H1 (cell line): ENCODE results near the gene NECTIN1. TPM values are rescaled to one million over a fixed set of nuclear protein-coding genes. Genes with fewer than 3 reads are reported as not detected.

Experiments used
- CTCF ChIA-PET: fragments of 300-600 bp; sonication (Branson Sonifier 250); formaldehyde crosslinking; loops from one replicate; lab custom pipeline; 2021; ENCODE audit not compliant: partially characterized antibody; lab: Charles Lee
- POLR2A ChIA-PET: fragments of 300-600 bp; sonication (Branson Sonifier 250); formaldehyde crosslinking; loops from one replicate; lab custom pipeline; 2021; ENCODE audit warnings: inconsistent platforms; ENCODE audit not compliant: partially characterized antibody; lab: Charles Lee
- DNase-seq, 2 experiments: peaks; one replicate each; pipeline versions ENCODE4 v3.0.0 to v3.0.0-alpha.2; 2010 to 2022; ENCODE audit warnings: low spot score in 2 of 2, low read depth in 1 of 2, mixed read lengths in 1 of 2
- FAIRE-seq: peaks from 2 replicates; lab custom pipeline; 2011; peaks lifted over from hg19 to GRCh38; lab: Jason Lieb, UNC
- H2AFZ ChIP-seq: 2 replicates; pipeline ENCODE4 v1.8.1; 2012; ENCODE audit warnings: low read length, inconsistent platforms
- H2AK5ac ChIP-seq: 2 replicates; pipeline ENCODE4 v1.6.1; 2013; ENCODE audit warnings: low read depth, low read length
- H2BK120ac ChIP-seq: replicated peaks from 2 replicates; pipeline ENCODE3; 2013; ENCODE audit warnings: low read depth, low read length, inconsistent platforms
- H2BK12ac ChIP-seq: 2 replicates; pipeline ENCODE4 v1.6.1; 2013; ENCODE audit warnings: low read depth, low read length
- H2BK15ac ChIP-seq: 2 replicates; pipeline ENCODE4 v1.6.1; 2013; ENCODE audit warnings: low read length
- H2BK20ac ChIP-seq: 2 replicates; pipeline ENCODE4 v1.6.1; 2013; ENCODE audit warnings: low read length
- H2BK5ac ChIP-seq: 2 replicates; pipeline ENCODE4 v1.6.1; 2013; ENCODE audit warnings: low read depth, low read length
- H3K14ac ChIP-seq: 2 replicates; pipeline ENCODE4 v1.6.1; 2013; ENCODE audit warnings: inconsistent platforms; ENCODE audit not compliant: insufficient read length
- H3K18ac ChIP-seq: 2 replicates; pipeline ENCODE4 v1.6.1; 2013; ENCODE audit warnings: low read length; ENCODE audit errors: extremely low read depth
- H3K23ac ChIP-seq: 2 replicates; pipeline ENCODE4 v1.6.1; 2013; ENCODE audit warnings: inconsistent platforms; ENCODE audit not compliant: insufficient read length
- H3K23me2 ChIP-seq: 2 replicates; pipeline ENCODE4 v1.6.1; 2013; ENCODE audit warnings: low read depth, low read length
- H3K27ac ChIP-seq: 2 replicates; pipeline ENCODE4 v1.6.1; 2011; ENCODE audit warnings: low read depth, low read length, inconsistent platforms
- H3K27me3 ChIP-seq, 4 experiments: replicated peaks in 1 of 4; 1 replicate in 1 of 4; 2 replicates in 3 of 4; pipeline versions ENCODE4 v1.6.1 to v1.8.1; 2011 to 2013; ENCODE audit warnings: low read length in 3 of 4, mild to moderate bottlenecking in 3 of 4, inconsistent platforms in 2 of 4, mixed read lengths in 2 of 4, moderate library complexity in 1 of 4; ENCODE audit not compliant: control insufficient read depth in 3 of 4, insufficient read depth in 3 of 4; ENCODE audit errors: extremely low read depth in 1 of 4
- H3K36me3 ChIP-seq, 4 experiments: 2 replicates each; pipeline versions ENCODE4 v1.6.1 to v1.8.1; 2011 to 2013; ENCODE audit warnings: mild to moderate bottlenecking in 4 of 4, low read length in 3 of 4, moderate library complexity in 2 of 4, control low read depth in 1 of 4, inconsistent platforms in 1 of 4; ENCODE audit not compliant: insufficient read depth in 4 of 4, control insufficient read depth in 2 of 4
- H3K4ac ChIP-seq: replicated peaks from 2 replicates; pipeline ENCODE3; 2013; ENCODE audit warnings: low read length, low read depth, mixed read lengths, inconsistent platforms; ENCODE audit not compliant: insufficient read length
- H3K4me1 ChIP-seq, 4 experiments: replicated peaks in 1 of 4; 1 replicate in 1 of 4; 2 replicates in 3 of 4; pipeline versions ENCODE4 v1.6.1 to v1.8.1; 2011 to 2013; ENCODE audit warnings: low read length in 3 of 4, inconsistent platforms in 2 of 4, mixed read lengths in 1 of 4; ENCODE audit not compliant: insufficient read depth in 4 of 4, control insufficient read depth in 3 of 4
- H3K4me2 ChIP-seq, 2 experiments: 2 replicates each; pipeline versions ENCODE4 v1.6.1 to v1.8.1; 2011 to 2013; ENCODE audit warnings: low read depth in 2 of 2, low read length in 2 of 2, control low read depth in 1 of 2, inconsistent platforms in 1 of 2, mild to moderate bottlenecking in 1 of 2; ENCODE audit not compliant: insufficient read depth in 1 of 2
- H3K4me3 ChIP-seq, 4 experiments: fragments of 200-600, 300-600 bp in 1 of 4; sonication (generic), shearing (Covaris generic), sonication (Bioruptor Twin) in 1 of 4; 2 replicates each; pipeline versions ENCODE4 v1.5.1 to v1.8.1; 2011 to 2016; ENCODE audit warnings: low read length in 4 of 4, low read depth in 3 of 4, control low read depth in 2 of 4, inconsistent platforms in 2 of 4, mild to moderate bottlenecking in 2 of 4, mixed read lengths in 1 of 4, moderate library complexity in 1 of 4; ENCODE audit not compliant: insufficient read depth in 2 of 4; ENCODE audit errors: extremely low read depth in 1 of 4
- H3K56ac ChIP-seq: replicated peaks from 2 replicates; pipeline ENCODE3; 2013; ENCODE audit warnings: low read depth, mild to moderate bottlenecking, mixed read lengths, low read length, inconsistent platforms; ENCODE audit not compliant: insufficient read length
- H3K79me1 ChIP-seq: 2 replicates; pipeline ENCODE4 v1.6.1; 2013; ENCODE audit warnings: low read depth, low read length, control low read depth
- H3K79me2 ChIP-seq, 2 experiments: 2 replicates each; pipeline versions ENCODE4 v1.6.1 to v1.8.1; 2012 to 2013; ENCODE audit warnings: low read length in 2 of 2, mild to moderate bottlenecking in 2 of 2, inconsistent platforms in 1 of 2; ENCODE audit not compliant: insufficient read depth in 2 of 2, control insufficient read depth in 1 of 2
- H3K9ac ChIP-seq, 4 experiments: replicated peaks in 1 of 4; 1 replicate in 1 of 4; 2 replicates in 3 of 4; pipeline versions ENCODE4 v1.6.1 to v1.8.1; 2011 to 2013; ENCODE audit warnings: low read depth in 3 of 4, low read length in 3 of 4, control low read depth in 2 of 4, mild to moderate bottlenecking in 2 of 4, moderate library complexity in 2 of 4, inconsistent platforms in 1 of 4; ENCODE audit errors: extremely low read depth in 1 of 4
- H3K9me3 ChIP-seq, 2 experiments: 2 replicates each; pipeline versions ENCODE4 v1.6.1 to v1.8.1; 2012 to 2013; ENCODE audit warnings: mild to moderate bottlenecking in 2 of 2, moderate library complexity in 2 of 2, control low read depth in 1 of 2, inconsistent platforms in 1 of 2, low read depth in 1 of 2, low read length in 1 of 2, mixed read lengths in 1 of 2; ENCODE audit not compliant: insufficient read depth in 2 of 2
- H4K20me1 ChIP-seq, 2 experiments: replicated peaks in 1 of 2; 2 replicates each; pipeline versions ENCODE3 to v1.8.1; 2011 to 2013; ENCODE audit warnings: inconsistent platforms in 2 of 2, low read length in 2 of 2, mild to moderate bottlenecking in 1 of 2; ENCODE audit not compliant: insufficient read depth in 2 of 2, control insufficient read depth in 1 of 2
- H4K5ac ChIP-seq: 2 replicates; pipeline ENCODE4 v1.6.1; 2013; ENCODE audit warnings: low read length, low read depth, mixed read lengths, inconsistent platforms; ENCODE audit not compliant: insufficient read length
- H4K8ac ChIP-seq: 2 replicates; pipeline ENCODE4 v1.8.0; 2013; ENCODE audit warnings: mild to moderate bottlenecking, moderate library complexity, low read length, inconsistent platforms; ENCODE audit not compliant: insufficient read depth; ENCODE audit errors: extremely low read depth
- H4K91ac ChIP-seq: replicated peaks from 2 replicates; pipeline ENCODE3; 2013; ENCODE audit warnings: low read length, mixed read lengths, inconsistent platforms; ENCODE audit not compliant: insufficient read length
- WGBS, 2 experiments: shearing (Covaris generic) in 1 of 2; methylation state at CpG; one replicate each; pipeline versions ENCODE4 v1.1.6 to v1.1.7; 2013 to 2015; ENCODE audit warnings: low lambda C conversion rate in 2 of 2, mixed read lengths in 2 of 2, inconsistent platforms in 1 of 2, low coverage in 1 of 2, missing lambda C conversion rate in 1 of 2; ENCODE audit not compliant: insufficient replicate concordance in 2 of 2, insufficient coverage in 1 of 2, insufficient read length in 1 of 2; ENCODE audit errors: extremely low coverage in 1 of 2, missing lambda C conversion rate in 1 of 2; 5-methylcytosine and 5-hydroxymethylcytosine counted together
- polyA plus RNA-seq, 7 experiments: library from polyadenylated mRNA; depleted of rRNA in 3 of 7; stranded (reverse) in 5 of 7; unstranded in 2 of 7; fragments of >200 nt in 5 of 7; fragments of 200-250 nt in 2 of 7; gene quantifications; 1 replicate in 5 of 7; 2 replicates in 1 of 7; 4 replicates in 1 of 7; pipeline versions ENCODE4 v1.2.1 to v1.2.3, GENCODE V29; 2011 to 2013; ENCODE audit warnings: missing spikeins in 2 of 7, mixed read lengths in 2 of 7
- total RNA-seq: library from RNA; stranded (reverse); fragmentation: NEBNext Ultra II Directional; extraction: Animal tissue kit (Norgen Biotek cat#: 25700); gene quantifications from 2 replicates; pipeline ENCODE4 v1.2.1, GENCODE V29; 2021

Gene NECTIN1
- total and polyA plus RNA-seq, 2 of the 8 experiments (the other 6 are each of a cell fraction or from before 2014, with no cell fraction given) = 43.2 to 97.7 TPM

DNA sequence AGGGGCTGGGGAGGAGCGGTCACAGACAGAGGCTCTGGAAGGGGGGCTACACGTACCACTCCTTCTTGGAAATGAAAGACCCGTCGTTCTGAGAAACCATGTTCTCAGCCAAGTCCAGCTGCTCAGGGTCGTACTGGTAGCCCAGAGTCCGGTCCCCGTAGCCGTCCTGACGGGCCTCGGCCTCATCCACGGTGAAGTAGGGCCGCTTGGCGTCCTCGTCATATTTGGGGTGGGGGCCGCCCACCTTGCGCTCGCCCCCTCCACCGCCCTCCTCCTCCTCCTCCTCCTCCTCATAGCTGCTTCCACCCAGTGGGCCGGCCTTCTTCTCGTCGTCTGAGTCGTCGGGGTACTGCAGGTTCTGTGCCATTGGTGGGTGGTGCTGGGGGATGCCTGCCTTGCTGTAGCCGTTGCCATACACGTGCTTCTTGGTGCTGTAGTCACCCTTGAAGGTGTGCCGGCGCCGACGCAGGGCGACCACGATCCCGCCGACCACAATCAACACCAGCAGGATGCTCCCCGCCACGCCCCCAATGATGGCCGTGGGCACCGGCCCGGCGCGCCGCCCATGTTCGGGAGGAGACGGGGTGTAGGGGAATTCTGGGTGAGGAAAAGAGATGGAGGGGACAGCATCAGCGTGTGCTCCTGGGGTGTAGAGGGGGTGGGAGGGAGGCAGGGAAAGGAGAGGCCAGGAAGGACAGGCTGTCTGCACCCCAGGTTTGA lies 64.1 kb downstream of the NECTIN1 start:
- H3K4me2 ChIP-seq = no peak overlapping the region
- peaks cover 9 to 14% of the 10 kb centered on the region in 2 experiments for H4K20me1 ChIP-seq
- H3K14ac ChIP-seq = no peak overlapping the region
- H2BK15ac ChIP-seq = no peak overlapping the region
- CTCF ChIA-PET = interaction anchor here (0.6 to 5.3 kb wide), 27 partner anchors 9 to 564 kb away, joined by 3 to 55 read pairs (median 5); partner anchors contain the start of genes NECTIN1 and TRIM29
- WGBS, 2 experiments = 85% methylated on average over 23 of the region's 44 CpGs; no CpG with 5 or more reads in 1 of the 2 experiments
- H3K4me3 ChIP-seq = no peak overlapping the region
- H4K8ac ChIP-seq = no peak overlapping the region
- H2BK12ac ChIP-seq = no peak overlapping the region
- H3K79me1 ChIP-seq = no peaks in the 10 kb centered on the region
- H3K18ac ChIP-seq = no peak overlapping the region
- FAIRE-seq (no peak), DNase-seq (no peak)
- no peaks in the 10 kb centered on the region for H3K23me2 ChIP-seq
- H3K23ac ChIP-seq = no peak overlapping the region
- peaks cover 2 to 19% (median 15%) of the 10 kb centered on the region in 4 experiments; a peak in 6 of 7 replicates for H3K4me1 ChIP-seq
- no peak overlapping the region for H4K91ac ChIP-seq
- H3K9me3 ChIP-seq = no peaks in the 10 kb centered on the region
- H2BK20ac ChIP-seq = no peak overlapping the region
- POLR2A ChIA-PET = interaction anchor here (0.6 to 1.2 kb wide), 2 partner anchors 9 to 93 kb away, joined by 3 to 5 read pairs; no protein-coding TSS in a partner anchor
- H3K56ac ChIP-seq = no peak overlapping the region
- no peaks in the 10 kb centered on the region for H3K79me2 ChIP-seq
- peaks cover 0 to 6% (median 3%) of the 10 kb centered on the region in 4 experiments; a peak in 4 of 8 replicates for H3K36me3 ChIP-seq
- H4K5ac ChIP-seq = no peak overlapping the region
- no peak overlapping the region for H2BK5ac ChIP-seq
- no peak overlapping the region for H2BK120ac ChIP-seq
- no peak overlapping the region for H2AK5ac ChIP-seq
- no peak overlapping the region for H3K9ac ChIP-seq
- H3K27me3 ChIP-seq = no peaks in the 10 kb centered on the region
- no peak overlapping the region for H3K4ac ChIP-seq
- H2AFZ ChIP-seq = no peak overlapping the region
- no peak overlapping the region for H3K27ac ChIP-seq
